SW480 (cell line): ENCODE results near the gene OLFM1.
A peak's percentile ranks its signal among the peaks of the same experiment; 100 is the strongest.
"Not testable (repeated sequence)": the region's sequence is repeated elsewhere in the genome, so short reads cannot be mapped to it uniquely, and the experiment has no call there.

ENCODE experiments used
- DNase-seq: peaks from one replicate; pipeline ENCODE4 v3.0.0-alpha.2; 2016; ENCODE audit warnings: low spot score

The OLFM1 gene

DNA sequence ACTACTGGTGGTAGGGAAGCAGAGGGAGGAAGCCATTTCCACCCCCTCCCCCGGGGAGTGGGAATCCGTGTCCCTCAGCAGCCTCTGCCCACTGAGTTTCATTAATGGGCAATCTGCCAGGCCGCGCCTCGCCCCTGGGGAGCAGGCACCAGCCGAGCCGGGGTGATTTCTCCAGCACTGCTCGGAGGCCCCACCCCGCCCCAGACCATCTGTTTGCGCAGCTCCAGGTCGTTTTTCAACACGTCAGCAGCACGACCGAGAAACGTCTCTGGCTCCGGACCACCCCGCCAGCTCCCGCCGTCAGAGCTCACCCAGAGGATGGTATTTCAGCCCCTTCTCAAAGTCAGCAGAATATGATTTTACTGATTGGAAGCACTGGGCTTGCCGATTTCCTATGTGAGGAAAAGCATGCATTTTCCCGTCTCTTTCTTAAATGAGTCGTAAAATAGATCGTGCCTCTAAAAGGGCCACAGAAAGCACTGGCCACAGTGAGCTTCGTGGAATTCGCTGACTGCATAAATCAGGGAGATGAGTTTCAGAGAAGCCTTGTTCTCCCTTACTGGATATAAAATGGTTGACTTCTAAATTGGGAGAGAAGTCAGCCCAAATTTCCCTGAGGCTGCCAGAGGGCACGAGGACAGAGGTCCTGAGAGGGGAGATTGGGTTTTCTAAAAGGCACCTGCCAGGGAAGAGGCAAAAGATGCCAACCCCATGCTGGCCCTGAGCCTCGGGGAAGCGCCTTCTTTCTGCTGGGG lies 47.0 kb downstream of the OLFM1 start:
- DNase-seq: no peak

DNA sequence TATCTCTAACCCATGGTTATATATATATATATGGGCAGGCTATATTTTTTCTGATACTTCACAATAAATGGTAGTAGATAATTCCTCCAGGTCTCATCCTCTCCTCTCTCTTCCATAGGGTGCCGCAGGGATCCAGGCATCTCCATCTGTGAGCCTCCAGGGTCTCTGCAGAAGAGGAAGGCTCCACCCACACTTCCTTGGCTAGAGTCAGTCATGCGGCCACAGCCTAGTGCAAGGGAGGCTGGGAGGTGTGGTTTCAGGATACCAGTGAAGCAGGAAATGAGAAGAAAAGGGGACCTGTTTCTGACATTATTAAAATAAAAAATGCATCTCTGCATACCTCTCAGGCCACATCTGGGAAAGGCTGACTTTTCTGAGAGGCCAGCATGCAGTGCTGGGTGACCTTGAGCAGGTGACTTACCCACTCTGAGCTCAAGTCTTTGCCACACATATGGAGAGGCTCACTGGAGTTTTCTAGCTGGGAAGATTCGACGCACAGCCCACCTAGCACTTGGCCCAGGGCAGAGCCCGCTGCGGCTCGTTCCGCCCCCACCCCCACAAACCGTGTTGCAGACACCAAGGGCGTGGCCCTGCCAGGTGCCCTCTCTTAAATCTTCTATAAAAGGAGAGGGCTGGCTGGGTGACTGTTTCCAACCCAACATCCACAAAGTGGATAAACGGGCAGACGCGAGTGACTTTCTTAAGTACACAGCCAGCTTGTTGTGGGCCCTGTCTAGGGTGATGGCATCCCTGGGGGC lies 47.9 kb downstream of the OLFM1 start:
- DNase-seq: no peak

DNA sequence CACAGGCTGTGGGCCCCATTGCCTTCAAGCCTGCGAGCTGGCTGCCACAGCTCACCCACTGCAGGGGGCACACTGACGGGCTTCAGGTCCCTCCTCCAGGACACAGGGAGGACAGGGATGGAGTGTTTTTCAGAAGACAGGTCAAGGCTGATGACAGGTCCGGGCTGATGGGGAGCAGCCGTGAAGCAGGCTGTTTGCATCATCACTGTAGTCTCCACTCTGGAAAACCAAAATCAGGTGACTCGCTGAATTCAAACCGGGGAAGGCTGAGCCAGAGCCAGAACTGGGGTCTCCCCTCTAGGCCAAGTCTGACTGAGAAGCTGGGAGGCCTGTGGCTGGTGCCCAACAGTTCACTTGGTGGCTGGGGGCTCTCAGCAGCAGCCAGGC lies 48.5 kb downstream of the OLFM1 start:
- no peak for DNase-seq

DNA sequence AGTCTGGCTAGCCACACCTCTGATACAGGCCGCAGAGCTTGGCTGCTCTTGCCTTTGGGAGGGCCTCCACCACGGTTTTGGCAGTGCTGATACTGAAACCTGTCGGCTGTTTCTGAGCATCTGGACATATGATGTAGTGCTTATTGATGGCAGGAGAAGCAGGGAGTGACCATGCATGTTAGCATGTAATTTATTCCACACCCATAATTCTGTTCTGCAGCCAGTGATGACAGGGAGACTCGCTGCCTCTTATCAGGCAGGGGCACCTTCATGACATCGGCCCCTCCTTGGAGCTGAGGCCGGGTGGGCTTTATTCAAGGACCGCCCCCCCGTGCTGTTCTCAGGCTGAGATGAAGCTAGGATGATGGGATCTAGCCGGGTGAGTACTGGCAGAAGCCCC lies 49.0 kb downstream of the OLFM1 start:
- DNase-seq: no peak

DNA sequence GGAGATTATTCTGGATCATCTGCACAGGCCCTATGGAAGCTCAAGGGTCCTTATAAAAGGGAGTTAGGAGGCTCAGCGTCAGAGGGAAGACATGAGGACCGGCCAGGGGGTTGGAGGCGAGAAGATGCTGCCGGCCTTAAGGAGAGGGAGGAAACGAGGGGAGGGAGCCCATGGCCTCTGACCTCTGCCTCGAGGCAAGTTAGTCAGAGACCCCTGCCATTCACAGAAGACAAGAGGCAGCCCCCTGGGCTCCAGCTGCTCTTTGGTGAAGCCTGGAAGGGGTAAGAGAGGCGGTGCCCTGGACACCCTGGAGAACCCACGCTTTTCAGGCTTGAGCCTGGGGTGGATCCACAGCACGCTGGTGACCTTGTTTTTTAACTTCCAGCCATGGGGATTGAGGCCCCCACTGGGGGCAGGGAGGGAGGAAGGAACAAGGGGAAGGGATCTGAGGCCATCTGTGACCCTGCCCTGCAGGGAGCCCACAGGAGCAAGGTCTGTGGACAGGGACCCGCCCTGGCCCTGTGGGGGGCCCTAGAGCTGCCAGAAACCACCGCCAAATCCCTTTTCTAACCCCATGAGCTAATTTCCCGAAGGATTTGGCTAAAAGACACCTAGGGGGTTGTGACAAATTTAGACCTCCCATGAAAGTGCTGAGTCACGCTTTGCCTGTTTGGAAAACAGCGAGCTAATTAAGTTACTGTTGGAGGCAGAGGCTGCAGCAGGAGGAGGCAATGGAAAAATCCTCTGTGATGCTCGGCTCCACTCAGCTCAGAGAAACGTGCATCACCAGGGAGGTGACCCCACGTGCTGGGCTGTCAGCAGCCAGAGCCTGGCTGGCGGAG lies 49.7 kb downstream of the OLFM1 start:
- DNase-seq: no peak

DNA sequence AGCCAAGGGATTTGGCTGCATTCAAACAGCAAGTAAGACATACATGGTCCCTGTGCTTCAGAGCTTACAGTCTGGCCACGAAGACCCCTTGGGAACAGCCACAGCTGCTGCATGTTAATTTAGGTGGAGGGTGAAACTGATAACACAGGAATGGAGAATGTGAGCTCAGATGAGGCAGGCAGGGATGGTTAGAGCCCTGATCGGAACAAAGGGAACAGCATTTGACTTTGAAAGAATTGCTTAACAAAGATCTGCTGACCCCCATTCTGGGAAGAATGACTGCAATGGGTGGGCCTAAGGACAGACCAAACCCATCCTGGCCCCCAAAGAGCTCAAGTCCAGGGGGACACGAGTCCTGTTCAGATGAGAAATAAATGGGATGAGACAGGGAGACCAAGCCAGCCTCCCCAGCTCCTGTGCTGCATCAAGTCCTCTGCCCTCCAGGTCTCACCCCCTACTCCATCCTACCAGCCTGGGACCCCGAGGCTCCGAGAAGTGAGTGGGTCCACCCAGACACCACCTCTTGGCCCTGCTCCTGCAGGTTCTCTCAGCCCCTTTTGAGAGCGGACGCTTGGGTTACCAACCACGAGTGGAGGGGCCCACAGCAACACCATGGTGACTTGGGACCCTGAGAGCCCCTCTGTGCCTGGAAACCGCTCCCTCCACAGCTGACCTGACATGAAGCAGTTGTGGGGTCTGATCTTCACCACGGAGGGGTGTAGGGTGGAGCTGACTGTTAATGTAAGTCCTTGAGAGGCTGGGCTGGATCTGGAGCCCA lies 50.8 kb downstream of the OLFM1 start:
- no peak for DNase-seq

DNA sequence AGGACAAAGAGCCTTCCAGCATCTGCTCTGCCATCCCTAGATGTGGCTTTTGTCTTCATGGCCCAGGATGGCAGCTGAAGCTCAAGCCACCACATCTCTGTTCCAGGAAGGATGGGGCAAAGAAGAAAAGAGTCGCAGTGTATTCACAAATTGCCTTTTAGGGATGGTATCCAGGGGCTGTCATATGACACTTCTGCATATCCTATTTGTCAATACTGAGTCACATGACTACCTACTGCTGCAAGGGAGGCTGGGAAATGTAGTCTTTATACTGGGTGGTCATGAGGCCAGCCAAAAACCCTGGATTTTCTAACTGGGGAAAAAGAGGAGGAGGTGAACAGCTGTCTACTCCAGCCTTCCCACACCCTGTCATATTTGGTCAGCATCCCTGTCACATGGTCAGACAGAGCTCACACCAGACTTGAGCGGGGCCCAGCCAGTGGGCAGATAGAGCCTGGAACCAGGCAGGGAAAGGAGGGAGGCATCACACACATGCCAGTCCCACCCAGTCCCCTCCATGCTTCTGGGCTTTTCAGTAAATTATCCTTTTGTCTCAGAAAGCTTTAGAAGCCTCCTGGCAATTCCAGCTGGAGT lies 52.0 kb downstream of the OLFM1 start:
- DNase-seq: no peak

DNA sequence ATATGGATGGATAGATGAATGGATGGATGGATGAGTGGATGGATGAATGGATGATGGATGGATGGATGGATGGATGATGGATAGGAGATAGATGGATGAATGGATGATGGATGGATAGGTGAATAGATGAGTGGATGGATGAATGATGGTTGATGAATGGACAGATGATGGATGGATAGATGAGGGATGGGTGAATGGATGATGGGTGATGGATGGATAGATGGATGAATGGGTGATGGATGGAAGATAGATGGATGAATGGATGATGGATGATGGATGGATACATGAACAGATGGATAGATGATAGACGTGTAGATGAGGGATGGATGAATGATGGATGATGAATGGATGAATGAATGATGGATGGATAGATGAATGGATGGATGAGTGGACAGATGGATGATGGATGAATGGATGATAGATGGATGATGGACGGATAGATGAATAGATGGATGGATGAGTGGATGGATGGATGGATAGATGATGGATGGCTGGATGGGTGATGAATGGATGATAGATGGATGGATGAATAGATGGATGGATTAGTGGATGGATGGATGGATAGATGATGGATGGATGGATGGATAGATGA lies 53.8 kb downstream of the OLFM1 start:
- DNase-seq: no peak

DNA sequence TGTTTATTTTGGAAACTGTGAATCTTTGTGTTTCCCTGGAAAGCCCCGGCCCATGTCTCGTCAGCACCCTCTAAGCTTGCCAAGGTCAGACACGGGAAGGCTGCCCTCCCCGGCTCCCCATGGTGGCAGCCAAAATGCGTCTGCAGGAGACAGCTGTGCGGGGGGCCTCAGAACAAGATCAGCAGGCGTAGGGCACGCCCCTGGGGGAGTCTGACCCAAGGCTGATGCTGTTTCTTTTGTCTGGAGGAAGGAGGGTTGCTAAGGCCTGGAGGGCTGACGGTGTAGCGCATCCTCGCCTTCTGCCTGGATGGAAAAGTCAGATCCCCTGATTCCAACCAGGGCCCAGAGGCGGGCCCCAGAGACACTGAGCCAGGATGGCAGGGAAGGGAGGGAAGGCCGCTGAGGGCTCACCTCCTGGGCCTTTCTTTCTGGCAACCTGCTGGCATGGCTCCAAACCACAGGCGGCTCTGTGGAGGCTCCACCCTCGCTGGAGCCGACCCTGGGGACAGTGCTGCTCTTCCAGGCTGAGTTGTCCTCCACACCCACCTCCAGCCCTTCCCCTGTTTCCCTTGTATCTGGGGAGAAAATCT lies 57.2 kb downstream of the OLFM1 start:
- peak; percentile 64 for DNase-seq

DNA sequence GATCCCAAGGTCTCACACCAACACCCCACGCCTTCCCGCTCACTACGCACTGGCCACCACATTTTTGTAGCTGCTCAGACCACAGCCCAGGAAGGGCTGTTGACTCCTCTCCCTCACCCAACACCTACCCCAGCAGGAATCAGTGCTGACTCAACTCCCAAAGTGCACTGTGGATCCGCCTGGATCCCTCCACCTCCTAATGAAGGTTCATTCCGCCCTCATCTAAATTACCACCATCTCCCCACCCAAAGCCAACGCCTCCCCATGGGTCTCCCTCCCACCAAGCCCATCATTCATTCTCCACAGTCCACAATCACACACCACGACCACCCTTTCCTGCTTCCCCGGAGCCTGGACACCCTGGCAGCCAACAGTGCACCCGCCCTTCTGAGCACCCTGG lies 57.8 kb downstream of the OLFM1 start:
- no peak for DNase-seq

DNA sequence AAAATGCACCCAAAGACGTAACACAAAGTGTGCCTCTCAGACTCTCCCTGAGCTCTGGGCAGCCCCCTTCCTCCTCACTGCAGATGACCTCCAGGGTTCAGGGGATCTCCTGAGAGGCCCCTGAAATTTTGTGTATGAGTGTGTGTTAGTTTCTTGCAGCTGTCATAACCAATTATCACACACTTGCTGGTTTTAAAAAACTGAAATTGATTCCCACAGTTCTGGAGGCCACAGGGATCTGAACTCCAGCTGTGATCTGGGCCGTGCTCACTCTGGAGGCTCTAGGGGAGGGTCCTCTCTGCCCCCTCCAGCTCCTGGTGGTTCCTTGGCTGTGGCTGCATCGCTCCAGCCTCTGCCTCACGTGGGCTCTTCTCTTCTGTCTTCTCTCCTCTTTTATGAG lies 58.8 kb downstream of the OLFM1 start:
- no peak for DNase-seq

DNA sequence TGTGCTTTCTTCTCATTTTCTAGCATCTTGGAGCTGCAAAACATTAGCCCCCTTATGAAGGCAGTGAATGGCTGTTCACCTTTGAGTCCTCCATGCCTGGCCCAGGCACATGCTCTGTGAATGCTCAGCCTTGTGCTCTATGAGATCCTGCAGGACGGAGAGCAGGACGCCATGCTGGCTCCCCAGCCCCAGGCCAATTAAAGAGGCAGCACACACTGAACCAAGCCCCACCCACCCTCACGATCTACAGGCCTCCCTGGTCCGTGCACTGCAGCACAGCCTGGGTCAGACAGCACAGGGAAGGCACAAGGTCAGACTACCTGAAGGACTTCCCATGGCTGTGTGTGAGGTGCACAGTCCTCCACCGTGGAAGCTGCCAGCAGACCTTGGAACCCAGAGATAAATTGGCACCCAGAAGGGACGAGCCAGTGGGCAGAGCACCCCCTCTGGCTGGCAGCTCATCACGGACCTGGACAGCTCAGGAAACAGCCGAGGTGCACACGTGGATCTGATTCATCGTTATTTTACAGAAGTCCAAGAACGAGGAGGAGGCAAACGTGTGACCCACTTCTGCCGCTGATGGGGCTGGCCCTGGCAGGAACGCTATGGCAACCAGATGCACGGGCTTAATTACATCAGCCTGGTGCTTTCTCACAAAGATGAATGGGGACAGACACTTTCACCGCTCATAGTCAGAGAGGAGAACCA lies 59.5 kb downstream of the OLFM1 start:
- no peak for DNase-seq

DNA sequence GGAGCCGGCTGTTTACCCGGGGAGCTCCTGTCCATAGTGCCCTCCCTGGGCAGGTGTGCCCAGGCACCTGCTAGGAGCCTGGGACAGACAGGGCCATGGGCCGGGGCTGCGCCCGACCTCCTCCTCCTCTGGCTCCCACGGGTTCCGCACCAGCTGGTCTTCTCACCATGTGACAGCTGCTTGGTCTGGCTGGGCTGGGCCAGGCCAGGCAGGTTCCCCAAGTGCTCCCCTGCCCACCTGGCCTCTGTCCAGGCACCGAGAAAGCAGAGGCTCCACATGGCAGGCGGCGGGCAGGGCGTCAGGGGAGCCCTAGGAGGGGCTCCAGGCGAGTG lies 60.0 kb downstream of the OLFM1 start:
- no peak for DNase-seq

DNA sequence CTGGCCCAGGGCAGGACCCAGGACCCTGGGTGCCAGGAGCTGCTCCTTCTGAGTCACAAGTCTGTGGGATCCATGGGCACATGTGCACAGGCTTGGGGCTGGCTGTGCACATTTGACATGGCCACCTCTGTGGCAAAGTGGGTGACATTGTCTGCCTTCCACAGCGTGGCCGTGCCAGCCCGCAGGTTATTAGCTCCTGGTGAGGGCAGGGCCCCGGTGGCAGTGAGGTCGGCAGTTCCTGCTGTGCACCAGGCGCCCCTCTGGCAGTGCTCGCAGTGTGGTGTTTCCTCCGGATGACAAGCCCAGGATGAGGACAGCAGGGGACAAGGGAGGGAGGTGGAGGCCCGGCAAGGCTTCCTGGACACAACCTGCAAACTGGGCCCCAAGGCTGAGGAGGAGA lies 60.5 kb downstream of the OLFM1 start:
- no peak for DNase-seq

DNA sequence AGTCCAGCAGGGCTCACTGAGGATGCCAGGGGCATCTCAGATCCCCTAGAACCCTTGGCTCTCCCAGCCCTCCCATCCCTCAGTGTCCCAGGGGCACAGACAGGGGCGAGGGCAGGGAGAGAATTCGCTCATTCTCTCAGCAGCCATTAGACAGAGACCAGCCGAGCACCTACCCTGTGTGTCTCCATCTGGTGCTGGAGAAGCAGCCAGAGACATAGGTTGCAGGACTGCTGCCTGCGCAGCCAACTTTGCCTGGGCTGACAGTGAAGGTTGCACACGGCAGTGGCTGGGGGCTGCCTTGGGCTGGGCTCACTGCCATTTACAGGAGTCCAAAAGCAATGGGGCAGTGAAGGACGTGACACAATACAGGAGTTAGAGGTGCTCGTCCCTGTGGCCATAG lies 60.9 kb downstream of the OLFM1 start:
- DNase-seq: no peak

DNA sequence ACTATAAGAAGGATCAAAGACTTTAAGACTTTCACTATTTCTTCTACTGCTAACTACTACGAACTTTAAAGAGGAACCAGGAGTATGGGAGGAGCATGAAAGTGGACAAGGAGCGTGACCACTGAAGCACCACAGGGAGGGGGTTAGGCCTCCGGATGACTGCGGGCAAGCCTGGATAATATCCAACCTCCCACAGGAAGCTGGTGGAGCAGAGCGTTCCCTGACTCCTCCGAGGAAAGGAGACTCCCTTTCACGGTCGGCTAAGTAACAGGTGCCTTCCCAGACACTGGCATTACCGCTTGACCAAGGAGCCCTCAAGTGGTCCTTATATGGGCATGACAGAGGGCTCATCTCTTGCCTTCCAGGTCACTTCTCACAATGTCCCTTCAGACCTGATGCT lies 62.4 kb downstream of the OLFM1 start:
- DNase-seq: not testable (repeated sequence)

DNA sequence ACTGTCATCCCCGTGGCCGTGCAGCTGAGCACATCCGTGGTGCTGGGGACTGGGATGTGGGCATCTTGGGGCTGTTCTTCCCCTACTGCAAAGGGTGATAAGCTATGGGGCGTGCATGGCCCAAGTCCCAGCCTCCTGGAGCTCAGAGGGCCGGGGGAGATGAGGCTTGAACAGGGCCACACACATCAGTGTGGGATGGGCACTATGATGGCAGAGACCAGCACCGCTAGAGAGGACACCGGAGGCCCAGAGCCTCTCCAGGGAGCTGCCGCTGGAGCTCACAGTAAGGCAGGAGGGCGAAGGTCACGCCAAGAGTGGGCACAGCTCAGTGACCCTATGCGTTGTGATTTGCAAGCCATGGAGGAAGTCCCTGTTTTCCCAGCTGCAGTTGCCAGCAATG lies 63.5 kb downstream of the OLFM1 start:
- no peak for DNase-seq

DNA sequence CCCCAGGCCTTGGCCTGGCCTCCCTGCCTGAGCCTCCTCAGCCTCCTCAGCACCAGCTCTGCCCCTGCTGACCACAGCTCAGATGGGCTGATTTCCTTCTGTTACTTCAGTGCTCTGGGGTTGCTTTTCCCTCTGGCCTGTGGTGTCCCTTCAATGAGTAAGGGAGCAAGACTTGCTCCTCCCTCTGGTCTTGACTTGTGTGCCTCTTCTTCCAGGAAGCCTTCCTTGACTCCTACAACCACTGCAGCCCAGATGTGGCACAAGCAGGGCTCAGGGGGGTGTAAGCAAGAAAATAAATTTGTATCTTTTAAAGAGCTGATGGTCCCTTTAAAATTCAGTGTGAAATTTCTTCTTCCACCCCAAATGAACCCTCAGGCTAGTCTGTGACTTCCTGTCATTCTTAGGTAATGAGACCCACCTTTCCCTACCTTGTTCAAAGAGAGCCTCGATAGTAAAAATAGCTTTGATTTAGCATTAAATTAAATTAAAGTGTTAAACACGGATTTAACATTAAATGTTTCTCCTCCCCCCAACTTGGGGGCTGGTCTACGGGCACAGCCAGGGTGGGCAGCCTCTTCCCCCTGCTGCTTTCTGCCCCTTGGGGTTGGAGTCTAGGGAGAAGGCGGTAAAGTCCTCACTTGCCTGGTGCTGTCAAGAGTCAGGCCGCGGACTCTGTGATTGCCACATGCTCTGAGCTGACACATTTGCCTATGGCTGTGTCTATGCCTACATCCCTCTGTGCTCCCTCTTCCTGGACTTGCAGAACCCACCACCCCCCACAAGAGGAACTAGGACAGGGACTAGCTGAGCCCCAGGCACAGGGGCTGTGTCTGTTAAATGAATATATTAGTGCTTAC lies 64.5 kb downstream of the OLFM1 start:
- no peak for DNase-seq

DNA sequence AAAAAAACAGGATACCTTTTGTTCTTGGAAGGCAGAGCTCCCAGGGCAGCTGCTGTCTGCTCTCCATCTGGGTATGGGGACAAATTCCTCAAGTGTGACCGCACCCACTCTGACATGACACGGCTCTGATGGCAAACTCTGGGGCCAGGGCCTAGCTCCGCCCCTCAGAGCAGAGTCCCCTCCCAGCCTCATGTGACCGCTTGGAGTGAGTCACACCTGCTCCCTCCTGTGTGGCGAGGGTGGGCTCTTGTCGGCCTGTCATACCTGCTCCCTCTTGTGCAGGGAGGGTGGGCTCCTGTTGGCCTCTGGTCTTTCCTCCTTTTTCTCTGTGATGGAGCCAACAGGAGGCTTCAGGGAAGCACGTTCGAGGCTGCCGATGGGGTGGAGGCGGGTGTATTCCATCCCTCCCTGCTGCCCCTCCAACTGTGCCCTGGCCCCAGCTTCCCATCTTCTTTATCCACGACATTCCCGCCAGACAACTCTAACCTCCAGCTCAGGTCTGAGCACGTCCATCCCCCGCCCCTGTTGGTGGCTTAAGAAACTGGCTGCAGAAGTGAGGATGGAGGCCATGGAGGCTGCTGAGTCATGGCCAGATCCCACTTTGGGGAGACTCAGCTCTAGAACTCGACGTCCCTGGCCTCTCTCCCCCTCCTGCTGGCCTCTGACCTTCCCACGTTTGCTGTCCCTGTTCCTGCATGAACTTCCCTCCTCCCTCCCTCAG lies 65.3 kb downstream of the OLFM1 start:
- DNase-seq: peak; percentile 91
